ENCODE data around the gene NELL1. TPM values are rescaled to one million over a fixed set of nuclear protein-coding genes. Genes with fewer than 3 reads are reported as not detected.

Gene NELL1
- total RNA-seq, 2 donors from 2014 or later: 0.09 to 0.11 TPM

GRCh38 chr11:21511835-21512440 is 842.6 kb downstream of the NELL1 start:
- H3K36me3 ChIP-seq (ENCODE audit: control insufficient read depth, insufficient read depth, low read length): no peaks in the 10 kb centered on the region
- 0 to 36% methylated on average over 1 to 2 of the region's 2 CpGs for WGBS, 2 experiments (ENCODE audit: insufficient coverage in 1 of 2, insufficient read length in 1 of 2)
- Mint-ChIP-seq H3K9me3 (no peaks in the 10 kb centered on the region), H3K27ac (no peak overlapping the region), H3K4me3 (no peak overlapping the region), H3K36me3 (ENCODE audit: low read depth) (no peaks in the 10 kb centered on the region), H3K4me1 (no peaks in the 10 kb centered on the region), H3K27me3 (ENCODE audit: insufficient read depth) (no peaks in the 10 kb centered on the region)
- H3K27ac ChIP-seq (ENCODE audit: low read depth, low read length): no peak overlapping the region
- H3K4me3 ChIP-seq (ENCODE audit: low read length): no peak overlapping the region
- H3K4me1 ChIP-seq (ENCODE audit: control insufficient read depth, insufficient read depth, low read length): no peaks in the 10 kb centered on the region
- peak; percentile 96 for DNase-seq
- no peaks in the 10 kb centered on the region for H3K9me3 ChIP-seq (ENCODE audit: control insufficient read depth, low read length)
- no peaks in the 10 kb centered on the region for H3K27me3 ChIP-seq (ENCODE audit: control insufficient read depth, insufficient read depth, low read length, poor library complexity, severe bottlenecking)
- H3K9ac ChIP-seq (ENCODE audit: extremely low read depth, low read length, poor library complexity, severe bottlenecking): no peak overlapping the region
- peak; percentile 93 for TF ChIP-seq CTCF (conservative IDR thresholded peaks at IDR 0.05)

DNA sequence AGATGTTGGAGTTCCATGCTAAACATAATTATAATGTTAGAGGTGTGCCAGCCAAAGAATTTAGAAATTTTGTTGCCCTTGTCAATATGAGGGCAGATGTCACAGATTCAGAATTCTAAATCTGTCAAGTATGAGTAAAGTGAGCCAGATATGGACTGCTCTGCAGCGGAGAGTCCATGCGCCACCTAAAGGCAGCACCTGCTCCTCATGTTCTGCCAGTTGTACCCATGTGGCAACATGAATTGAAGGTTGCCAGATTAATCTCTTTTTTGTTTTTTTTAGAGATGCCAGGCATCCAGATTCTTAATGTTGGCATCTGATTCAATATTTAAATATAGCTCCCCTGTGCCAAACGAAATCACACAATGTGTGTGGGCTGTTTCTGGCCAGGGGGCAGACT is 844.9 kb downstream of the NELL1 start:
- TF ChIP-seq CTCF (conservative IDR thresholded peaks at IDR 0.05): peak; percentile 82
- H3K27ac Mint-ChIP-seq: no peak overlapping the region
- H3K27me3 ChIP-seq (ENCODE audit: control insufficient read depth, insufficient read depth, low read length, poor library complexity, severe bottlenecking): no peaks in the 10 kb centered on the region
- H3K36me3 Mint-ChIP-seq (ENCODE audit: low read depth): no peaks in the 10 kb centered on the region
- DNase-seq: peak; percentile 67
- no peak overlapping the region for H3K27ac ChIP-seq (ENCODE audit: low read depth, low read length)
- no peaks in the 10 kb centered on the region for H3K27me3 Mint-ChIP-seq (ENCODE audit: insufficient read depth)
- H3K9me3 ChIP-seq (ENCODE audit: control insufficient read depth, low read length): no peaks in the 10 kb centered on the region
- no peaks in the 10 kb centered on the region for H3K36me3 ChIP-seq (ENCODE audit: control insufficient read depth, insufficient read depth, low read length)
- H3K4me1 Mint-ChIP-seq: no peaks in the 10 kb centered on the region
- no peak overlapping the region for H3K4me3 ChIP-seq (ENCODE audit: low read length)
- 56 to 70% methylated on average over 2 to 3 of the region's 3 CpGs for WGBS, 2 experiments (ENCODE audit: insufficient coverage in 1 of 2, insufficient read length in 1 of 2)
- no peak overlapping the region for H3K4me3 Mint-ChIP-seq
- H3K4me1 ChIP-seq (ENCODE audit: control insufficient read depth, insufficient read depth, low read length): no peaks in the 10 kb centered on the region
- no peak overlapping the region for H3K9ac ChIP-seq (ENCODE audit: extremely low read depth, low read length, poor library complexity, severe bottlenecking)
- no peaks in the 10 kb centered on the region for H3K9me3 Mint-ChIP-seq

DNA sequence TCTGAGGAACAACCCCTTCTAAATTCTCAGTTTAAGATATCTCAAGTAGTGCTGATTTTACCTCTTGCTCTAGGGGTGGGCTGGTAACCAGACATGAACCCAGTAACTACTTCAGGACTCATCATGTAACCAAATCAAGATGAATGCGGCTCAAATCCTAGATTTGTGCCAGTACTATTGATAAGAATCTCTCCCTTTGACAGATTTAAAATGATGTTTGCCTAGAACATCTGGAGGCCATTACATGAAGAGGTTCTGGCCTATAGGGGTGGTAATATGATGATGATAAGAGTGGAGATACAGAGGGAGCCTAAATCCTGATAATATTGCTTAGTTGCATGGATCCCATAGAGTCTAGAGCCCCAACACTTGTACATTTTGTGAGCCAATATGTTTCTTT is 850.9 kb downstream of the NELL1 start:
- H3K9me3 ChIP-seq (ENCODE audit: control insufficient read depth, low read length): no peaks in the 10 kb centered on the region
- H3K36me3 ChIP-seq (ENCODE audit: control insufficient read depth, insufficient read depth, low read length): no peaks in the 10 kb centered on the region
- H3K4me1 Mint-ChIP-seq: no peaks in the 10 kb centered on the region
- no peaks in the 10 kb centered on the region for H3K27me3 Mint-ChIP-seq (ENCODE audit: insufficient read depth)
- no peak for DNase-seq
- H3K27ac ChIP-seq (ENCODE audit: low read depth, low read length): no peak overlapping the region
- no peaks in the 10 kb centered on the region for H3K4me1 ChIP-seq (ENCODE audit: control insufficient read depth, insufficient read depth, low read length)
- H3K4me3 Mint-ChIP-seq: no peak overlapping the region
- no peak for TF ChIP-seq CTCF (conservative IDR thresholded peaks at IDR 0.05)
- no peak overlapping the region for H3K4me3 ChIP-seq (ENCODE audit: low read length)
- H3K36me3 Mint-ChIP-seq (ENCODE audit: low read depth): no peaks in the 10 kb centered on the region
- no peak overlapping the region for H3K27ac Mint-ChIP-seq
- H3K27me3 ChIP-seq (ENCODE audit: control insufficient read depth, insufficient read depth, low read length, poor library complexity, severe bottlenecking): no peaks in the 10 kb centered on the region
- H3K9ac ChIP-seq (ENCODE audit: extremely low read depth, low read length, poor library complexity, severe bottlenecking): no peak overlapping the region
- no peaks in the 10 kb centered on the region for H3K9me3 Mint-ChIP-seq
- WGBS, 2 experiments (ENCODE audit: insufficient coverage in 1 of 2, insufficient read length in 1 of 2): 67 to 90% methylated on average over 1 of the region's 1 CpG
